GM12801 (cell line): Measurements from ENCODE around the gene PLK2.

Experiments
- CTCF ChIP-seq: IDR thresholded peaks from one replicate; pipeline ENCODE4 v1.5.1; 2011; ENCODE audit warnings: control low read depth; ENCODE audit not compliant: insufficient read length; ENCODE audit errors: extremely low read depth

Gene PLK2

GRCh38 chr5:58459146-58460001 lies 512 bp downstream of the PLK2 start:
- TF ChIP-seq CTCF: no peak

- no peak for TF ChIP-seq CTCF
Measured at GRCh38 chr5:58458743-58459145, 1.1 kb downstream of the PLK2 start.

- no peak for TF ChIP-seq CTCF
Measured at GRCh38 chr5:58458141-58458742, 1.6 kb downstream of the PLK2 start.

- TF ChIP-seq CTCF: no peak
Measured at GRCh38 chr5:58457050-58457449, 2.8 kb downstream of the PLK2 start.

- TF ChIP-seq CTCF: no peak
Measured at GRCh38 chr5:58456486-58456885, 3.4 kb downstream of the PLK2 start.

GRCh38 chr5:58456026-58456425 lies 3.9 kb downstream of the PLK2 start:
- TF ChIP-seq CTCF: no peak

GRCh38 chr5:58455480-58455879 lies 4.4 kb downstream of the PLK2 start:
- TF ChIP-seq CTCF: no peak
